MM.1S (cell line): ENCODE measurements around the gene LRRC28.

Experiments used
- DNase-seq: peaks from one replicate; pipeline ENCODE4 v3.0.0-alpha.2; 2015
- H2AFZ ChIP-seq: fragments of 300-600 bp; sonication (generic); 2 replicates; pipeline ENCODE4 v1.6.0; 2016; ENCODE audit warnings: antibody characterized with exemption, low read length
- H3F3A ChIP-seq: fragments of 300-600 bp; sonication (generic); 2 replicates; pipeline ENCODE4 v1.6.1; 2016; ENCODE audit warnings: mild to moderate bottlenecking, antibody characterized with exemption, low read length, moderate library complexity, mixed read lengths; ENCODE audit not compliant: insufficient read depth
- H3K27ac ChIP-seq: fragments of 300-600 bp; sonication (generic); 2 replicates; pipeline ENCODE4 v1.5.1; 2016; ENCODE audit warnings: mild to moderate bottlenecking, low read length
- H3K27me3 ChIP-seq: fragments of 300-600 bp; sonication (generic); replicated peaks from 2 replicates; pipeline ENCODE4 v1.6.0; 2016; ENCODE audit warnings: low read length; ENCODE audit not compliant: insufficient read depth
- H3K36me3 ChIP-seq: fragments of 300-600 bp; sonication (generic); replicated peaks from 2 replicates; pipeline ENCODE4 v1.6.1; 2016; ENCODE audit warnings: mild to moderate bottlenecking, low read length, mixed read lengths; ENCODE audit not compliant: insufficient read depth
- H3K4me1 ChIP-seq: fragments of 300-600 bp; sonication (generic); 2 replicates; pipeline ENCODE4 v1.6.1; 2016; ENCODE audit warnings: low read length, mixed read lengths
- H3K4me2 ChIP-seq: fragments of 300-600 bp; sonication (generic); 2 replicates; pipeline ENCODE4 v1.6.0; 2016; ENCODE audit warnings: low read depth, low read length
- H3K4me3 ChIP-seq: fragments of 300-600 bp; sonication (generic); 2 replicates; pipeline ENCODE4 v1.5.1; 2016; ENCODE audit warnings: low read length, mixed read lengths
- H3K79me2 ChIP-seq: fragments of 300-600 bp; sonication (generic); 2 replicates; pipeline ENCODE4 v1.6.1; 2016; ENCODE audit warnings: mixed run types, low read length, mixed read lengths
- H3K9ac ChIP-seq: fragments of 300-600 bp; sonication (generic); 2 replicates; pipeline ENCODE4 v1.6.1; 2016; ENCODE audit warnings: low read length, mixed read lengths
- H3K9me2 ChIP-seq: fragments of 300-600 bp; sonication (generic); replicated peaks from 2 replicates; pipeline ENCODE4 v1.6.1; 2016; ENCODE audit warnings: mild to moderate bottlenecking, low read length, mixed read lengths; ENCODE audit not compliant: insufficient read depth
- H3K9me3 ChIP-seq: fragments of 300-600 bp; sonication (generic); replicated peaks from 2 replicates; pipeline ENCODE4 v1.6.1; 2016; ENCODE audit warnings: mild to moderate bottlenecking, low read length, mixed read lengths; ENCODE audit not compliant: insufficient read depth
- H4K20me1 ChIP-seq: fragments of 300-600 bp; sonication (generic); 2 replicates; pipeline ENCODE4 v1.6.1; 2016; ENCODE audit warnings: mild to moderate bottlenecking, low read length, moderate library complexity, mixed read lengths; ENCODE audit not compliant: insufficient read depth
- EZH2 ChIP-seq: fragments of 300-600 bp; sonication (generic); optimal IDR thresholded peaks from 2 replicates; pipeline ENCODE3; 2017; ENCODE audit warnings: low read depth, mild to moderate bottlenecking, antibody characterized with exemption, low read length, mixed read lengths
- EZH2phosphoT487 ChIP-seq: fragments of 300-600 bp; sonication (generic); IDR thresholded peaks from 2 replicates; pipeline ENCODE4 v1.6.1; 2018; ENCODE audit warnings: antibody characterized with exemption, low read length
- TF ChIP-seq, protein P1 (sequence below): fragments of 300-600 bp; sonication (generic); IDR thresholded peaks from 2 replicates; pipeline ENCODE4 v1.5.1; 2016; ENCODE audit warnings: antibody characterized with exemption, low read length, mixed read lengths

LRRC28 gene

DNA sequence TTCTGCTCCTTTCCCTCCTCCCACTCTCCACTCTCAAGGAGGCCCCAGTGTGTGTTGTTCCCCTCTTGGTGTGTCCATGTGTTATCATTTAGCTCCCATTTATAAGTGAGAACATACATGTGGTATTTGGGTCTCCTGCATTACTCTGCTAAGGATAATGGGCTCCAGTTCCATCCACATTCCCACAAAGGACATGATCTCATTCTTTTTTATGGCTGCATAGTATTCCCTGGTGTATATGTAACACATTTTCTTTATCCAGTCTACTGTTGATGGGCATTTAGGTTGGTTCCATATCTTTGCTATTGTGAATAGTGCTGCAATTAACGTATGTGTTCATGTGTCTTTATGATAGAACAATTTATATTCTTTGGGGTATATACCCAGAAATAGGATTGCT is 170.5 kb downstream of the LRRC28 start:
- H3K9ac ChIP-seq: no peak overlapping the region
- H3K4me3 ChIP-seq: no peak overlapping the region

DNA sequence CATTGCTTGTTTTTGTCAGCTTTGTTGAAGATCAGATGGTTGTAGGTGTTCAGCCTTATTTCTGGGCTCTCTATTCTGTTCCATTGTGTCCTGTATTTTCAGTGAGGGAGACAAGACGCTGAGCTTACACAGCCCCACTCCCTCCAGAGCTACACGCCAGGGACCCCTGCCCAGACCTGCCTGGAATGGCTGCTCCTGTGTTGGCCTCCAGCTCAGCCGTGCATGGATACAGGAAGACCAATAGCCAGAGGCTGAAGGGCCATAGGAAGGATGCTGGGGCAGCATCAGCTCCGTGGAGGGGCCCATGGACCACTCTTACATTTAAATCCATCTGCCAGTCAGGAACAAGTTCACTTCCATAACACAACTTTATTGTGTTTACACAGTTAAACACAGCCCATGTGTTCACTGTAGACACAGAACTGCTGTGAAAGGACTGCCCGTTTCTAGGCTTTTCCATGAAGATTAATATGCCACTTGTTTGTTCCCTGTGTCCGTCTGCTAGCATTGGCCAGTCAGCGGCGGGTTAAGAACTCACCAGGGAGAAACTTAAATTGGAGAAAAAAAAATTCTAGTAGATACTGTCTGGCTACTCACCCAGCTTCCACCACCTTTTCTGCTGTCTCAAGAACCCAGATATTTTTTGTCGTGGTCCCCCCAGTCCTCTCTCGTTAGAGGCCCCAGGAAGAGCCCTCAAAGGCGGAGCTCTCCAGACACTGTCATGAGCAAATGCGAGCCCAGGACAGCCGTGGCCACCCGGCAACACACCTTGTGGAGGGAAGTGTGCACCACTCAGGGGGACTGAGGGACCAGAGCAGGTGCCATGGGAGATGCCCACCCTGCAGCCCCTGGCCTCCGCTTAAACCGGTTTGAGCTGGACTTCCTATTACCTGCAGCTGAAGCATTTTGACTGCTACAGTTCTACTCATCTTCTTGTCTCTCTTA is 172.2 kb downstream of the LRRC28 start:
- Histone ChIP-seq H3K9me3 (no peaks in the 10 kb centered on the region), H3K4me3 (no peak overlapping the region), H3K4me2 (no peak overlapping the region), H3K27me3 (no peaks in the 10 kb centered on the region), H4K20me1 (no peaks in the 10 kb centered on the region), H3K79me2 (no peaks in the 10 kb centered on the region), H3K4me1 (no peaks in the 10 kb centered on the region), H3K36me3 (no peaks in the 10 kb centered on the region), H2AFZ (no peak overlapping the region), H3K9me2 (no peaks in the 10 kb centered on the region), H3F3A (no peaks in the 10 kb centered on the region), H3K27ac (no peak overlapping the region), H3K9ac (no peak overlapping the region)
- TF ChIP-seq EZH2 (no peak), EZH2phosphoT487 (no peak)
- TF ChIP-seq, protein P1, sequence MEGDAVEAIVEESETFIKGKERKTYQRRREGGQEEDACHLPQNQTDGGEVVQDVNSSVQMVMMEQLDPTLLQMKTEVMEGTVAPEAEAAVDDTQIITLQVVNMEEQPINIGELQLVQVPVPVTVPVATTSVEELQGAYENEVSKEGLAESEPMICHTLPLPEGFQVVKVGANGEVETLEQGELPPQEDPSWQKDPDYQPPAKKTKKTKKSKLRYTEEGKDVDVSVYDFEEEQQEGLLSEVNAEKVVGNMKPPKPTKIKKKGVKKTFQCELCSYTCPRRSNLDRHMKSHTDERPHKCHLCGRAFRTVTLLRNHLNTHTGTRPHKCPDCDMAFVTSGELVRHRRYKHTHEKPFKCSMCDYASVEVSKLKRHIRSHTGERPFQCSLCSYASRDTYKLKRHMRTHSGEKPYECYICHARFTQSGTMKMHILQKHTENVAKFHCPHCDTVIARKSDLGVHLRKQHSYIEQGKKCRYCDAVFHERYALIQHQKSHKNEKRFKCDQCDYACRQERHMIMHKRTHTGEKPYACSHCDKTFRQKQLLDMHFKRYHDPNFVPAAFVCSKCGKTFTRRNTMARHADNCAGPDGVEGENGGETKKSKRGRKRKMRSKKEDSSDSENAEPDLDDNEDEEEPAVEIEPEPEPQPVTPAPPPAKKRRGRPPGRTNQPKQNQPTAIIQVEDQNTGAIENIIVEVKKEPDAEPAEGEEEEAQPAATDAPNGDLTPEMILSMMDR: no peak
- DNase-seq: no peak

More for the DNA sequence above, 170.5 kb downstream of the LRRC28 start:
- TF ChIP-seq EZH2: no peak
- TF ChIP-seq, protein P1: no peak
- TF ChIP-seq EZH2phosphoT487: no peak
- H3K36me3 ChIP-seq: no peaks in the 10 kb centered on the region
- H2AFZ ChIP-seq: no peak overlapping the region
- no peak overlapping the region for H3K27ac ChIP-seq
- H3K9me3 ChIP-seq: no peaks in the 10 kb centered on the region
- no peaks in the 10 kb centered on the region for H3K4me1 ChIP-seq
- H3K4me2 ChIP-seq: no peak overlapping the region
- no peaks in the 10 kb centered on the region for H3F3A ChIP-seq
- no peaks in the 10 kb centered on the region for H3K9me2 ChIP-seq
- H4K20me1 ChIP-seq: no peaks in the 10 kb centered on the region
- no peaks in the 10 kb centered on the region for H3K79me2 ChIP-seq
- H3K27me3 ChIP-seq: no peaks in the 10 kb centered on the region
- no peak for DNase-seq

DNA sequence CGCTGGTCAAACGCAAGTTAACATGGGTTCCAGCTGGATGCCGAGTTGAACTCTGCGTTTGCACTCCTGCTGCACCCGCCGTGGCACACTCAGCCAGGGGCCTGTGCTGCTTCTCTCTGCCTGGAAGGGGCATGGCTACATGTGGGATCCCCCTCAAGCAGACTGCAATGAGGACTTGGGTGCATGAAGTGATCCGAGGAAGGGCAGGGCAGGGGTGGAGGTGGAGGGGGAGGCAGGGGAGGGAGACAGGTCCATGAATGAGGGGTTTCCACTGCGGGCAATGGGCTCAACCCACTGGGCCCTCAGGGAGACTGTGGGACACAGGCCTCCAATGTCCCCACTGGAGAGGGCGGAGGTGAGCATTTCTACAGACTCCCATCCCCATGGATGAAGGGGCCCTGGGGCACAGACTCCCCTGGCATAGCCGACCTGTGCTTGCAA is 172.9 kb downstream of the LRRC28 start:
- H2AFZ ChIP-seq: no peak overlapping the region
- H3K9me3 ChIP-seq: no peaks in the 10 kb centered on the region
- TF ChIP-seq EZH2phosphoT487 (no peak), EZH2 (no peak)
- TF ChIP-seq, protein P1: no peak
- no peaks in the 10 kb centered on the region for H4K20me1 ChIP-seq
- H3K4me1 ChIP-seq: no peaks in the 10 kb centered on the region
- H3K9ac ChIP-seq: no peak overlapping the region
- no peaks in the 10 kb centered on the region for H3K79me2 ChIP-seq
- no peak overlapping the region for H3K4me2 ChIP-seq
- no peak for DNase-seq
- no peaks in the 10 kb centered on the region for H3F3A ChIP-seq
- H3K36me3 ChIP-seq: no peaks in the 10 kb centered on the region
- no peaks in the 10 kb centered on the region for H3K9me2 ChIP-seq
- H3K27me3 ChIP-seq: no peaks in the 10 kb centered on the region
- no peak overlapping the region for H3K27ac ChIP-seq
- H3K4me3 ChIP-seq: no peak overlapping the region
